ENCODE data around the gene UNC5CL.

DNA sequence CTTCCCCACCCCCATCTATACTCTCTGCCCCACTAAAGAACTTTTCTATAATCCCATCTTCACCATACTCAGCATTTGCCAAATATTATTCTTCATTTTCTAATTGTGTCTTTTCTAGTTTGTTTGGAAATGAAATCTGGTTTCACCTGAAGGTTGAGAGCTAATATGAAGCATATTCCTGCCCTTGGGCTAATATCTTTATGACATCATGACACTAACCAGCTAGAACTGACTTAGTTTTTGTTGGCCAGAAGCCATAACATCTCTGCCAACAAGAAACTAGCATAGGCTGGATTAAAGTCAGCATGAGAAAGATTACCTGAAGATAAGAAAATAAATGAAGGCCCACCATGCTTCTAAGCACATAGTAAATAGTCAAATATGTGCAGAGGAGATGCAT lies 16.7 kb downstream of the UNC5CL start:
- TF ChIP-seq TAF1 (IDR thresholded peaks at IDR 0.05; ENCODE audit: low read depth) (no peak), FOXM1 (IDR thresholded peaks at IDR 0.05; ENCODE audit: borderline replicate concordance, low read depth) (no peak)
